ENCODE results near the gene LRRC73. TPM values are rescaled to one million over a fixed set of nuclear protein-coding genes. Genes with fewer than 3 reads are reported as not detected.
"Not testable (repeated sequence)": the region's sequence is repeated elsewhere in the genome, so short reads cannot be mapped to it uniquely, and the experiment has no call there.

The LRRC73 gene
- total RNA-seq, 1 donor from 2014 or later = 0.55 TPM

DNA sequence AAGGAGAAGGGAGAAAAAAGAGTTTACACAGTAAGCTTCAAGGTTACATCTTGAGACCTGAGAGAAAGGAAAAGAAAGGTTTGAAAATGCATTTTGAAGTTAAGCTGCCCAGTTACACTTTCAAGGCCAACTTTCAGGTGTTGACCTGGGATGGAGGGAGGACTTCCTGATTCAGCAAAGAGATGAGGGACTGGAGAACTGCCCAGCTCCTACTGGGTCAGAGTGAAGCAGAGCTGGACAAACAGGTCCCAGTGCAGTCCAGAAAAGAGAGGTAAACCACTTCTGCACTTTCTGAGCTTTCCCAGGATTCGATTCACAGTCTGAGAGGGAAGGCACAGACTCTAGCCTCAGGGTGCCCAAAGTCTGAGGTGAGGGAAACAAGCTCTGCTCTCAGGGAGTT, 38.7 kb downstream of the LRRC73 start:
- no peaks in the 10 kb centered on the region for H3K9me3 ChIP-seq
- H3K27me3 ChIP-seq = peaks cover 9% of the 10 kb centered on the region
- ATAC-seq (no peak), DNase-seq (no peak)
- no peak overlapping the region for H3K27ac ChIP-seq
- intact Hi-C loops (cut with DNase I) = no loop called here
- no peak overlapping the region for H3K4me3 ChIP-seq
- TF ChIP-seq, protein P1, sequence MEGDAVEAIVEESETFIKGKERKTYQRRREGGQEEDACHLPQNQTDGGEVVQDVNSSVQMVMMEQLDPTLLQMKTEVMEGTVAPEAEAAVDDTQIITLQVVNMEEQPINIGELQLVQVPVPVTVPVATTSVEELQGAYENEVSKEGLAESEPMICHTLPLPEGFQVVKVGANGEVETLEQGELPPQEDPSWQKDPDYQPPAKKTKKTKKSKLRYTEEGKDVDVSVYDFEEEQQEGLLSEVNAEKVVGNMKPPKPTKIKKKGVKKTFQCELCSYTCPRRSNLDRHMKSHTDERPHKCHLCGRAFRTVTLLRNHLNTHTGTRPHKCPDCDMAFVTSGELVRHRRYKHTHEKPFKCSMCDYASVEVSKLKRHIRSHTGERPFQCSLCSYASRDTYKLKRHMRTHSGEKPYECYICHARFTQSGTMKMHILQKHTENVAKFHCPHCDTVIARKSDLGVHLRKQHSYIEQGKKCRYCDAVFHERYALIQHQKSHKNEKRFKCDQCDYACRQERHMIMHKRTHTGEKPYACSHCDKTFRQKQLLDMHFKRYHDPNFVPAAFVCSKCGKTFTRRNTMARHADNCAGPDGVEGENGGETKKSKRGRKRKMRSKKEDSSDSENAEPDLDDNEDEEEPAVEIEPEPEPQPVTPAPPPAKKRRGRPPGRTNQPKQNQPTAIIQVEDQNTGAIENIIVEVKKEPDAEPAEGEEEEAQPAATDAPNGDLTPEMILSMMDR (IDR thresholded peaks at IDR 0.05) = no peak
- no peaks in the 10 kb centered on the region for H3K4me1 ChIP-seq
- H3K36me3 ChIP-seq = no peaks in the 10 kb centered on the region

DNA sequence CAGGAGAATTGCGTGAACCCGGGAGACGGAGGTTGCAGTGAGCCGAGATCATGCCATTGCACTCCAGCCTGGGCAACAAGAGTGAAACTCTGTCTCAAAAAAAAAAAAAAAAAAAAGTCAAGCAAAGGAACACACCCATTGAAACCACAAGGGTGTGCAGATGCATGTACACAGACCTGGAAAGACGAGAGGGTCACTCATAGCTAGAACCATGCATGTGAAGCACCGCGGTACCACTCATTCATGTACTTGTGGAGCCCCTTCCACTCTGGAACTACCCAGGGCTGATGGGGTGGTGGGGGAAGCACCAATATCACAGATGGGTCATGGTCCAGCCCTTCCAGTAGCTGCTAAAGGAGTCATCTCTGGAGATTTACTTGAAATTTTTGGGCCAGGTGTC, 40.2 kb downstream of the LRRC73 start:
- no peak for ATAC-seq
- TF ChIP-seq, protein P1 (IDR thresholded peaks at IDR 0.05) = no peak
- intact Hi-C loops (cut with DNase I) = no loop called here

DNA sequence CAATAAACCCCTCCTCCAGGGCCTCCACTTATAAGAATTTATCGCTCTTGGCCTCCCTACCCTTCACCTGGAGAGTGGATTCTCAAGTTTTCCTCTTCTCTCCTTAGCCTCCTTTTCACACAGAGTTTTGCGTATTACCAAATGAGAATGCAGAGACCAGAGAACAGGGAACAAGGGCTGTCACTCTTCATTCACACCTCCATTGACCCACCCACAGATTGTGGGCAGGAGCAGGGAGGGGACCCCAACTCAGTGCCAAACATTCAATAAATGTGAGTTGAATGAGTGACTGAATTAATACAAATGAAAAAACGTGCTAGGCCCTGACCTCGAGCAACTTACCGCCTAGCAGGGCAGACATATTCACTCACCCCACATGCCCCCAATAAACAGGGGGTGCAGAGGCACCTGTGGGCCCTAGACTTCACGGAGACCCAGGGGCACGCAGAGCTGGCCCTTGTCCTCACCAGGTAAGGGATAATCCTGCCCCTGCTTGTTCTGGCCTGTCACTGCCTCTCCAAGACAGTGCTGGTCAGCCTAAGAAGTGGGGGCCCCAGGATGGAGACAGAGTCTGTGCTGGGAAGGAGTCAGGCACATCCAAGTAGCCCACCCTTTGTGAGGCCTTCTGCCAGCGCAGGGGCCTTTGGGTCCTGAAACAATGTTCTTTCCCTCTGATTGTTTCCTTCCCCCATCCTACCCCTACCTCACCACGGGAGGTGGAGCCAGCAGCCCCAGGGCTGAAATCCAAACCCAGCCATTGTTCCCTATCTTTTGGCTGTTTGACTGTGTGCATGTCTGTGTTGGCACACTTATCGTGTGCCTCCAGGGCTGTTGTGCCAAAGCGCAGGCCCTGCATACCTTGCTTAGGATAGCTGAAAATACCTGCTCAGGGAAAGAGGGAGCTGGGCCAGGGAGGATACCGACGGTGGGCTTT, 41.1 kb downstream of the LRRC73 start:
- intact Hi-C loops (cut with DNase I) = no loop called here
- no peak for DNase-seq
- H3K27me3 ChIP-seq = peaks cover 14% of the 10 kb centered on the region
- no peak overlapping the region for H3K27ac ChIP-seq
- H3K4me3 ChIP-seq = no peak overlapping the region
- TF ChIP-seq, protein P1 (IDR thresholded peaks at IDR 0.05) = no peak
- no peak for ATAC-seq
- H3K36me3 ChIP-seq = no peaks in the 10 kb centered on the region
- no peaks in the 10 kb centered on the region for H3K9me3 ChIP-seq
- no peaks in the 10 kb centered on the region for H3K4me1 ChIP-seq

More for the DNA sequence above, 40.2 kb downstream of the LRRC73 start:
- Histone ChIP-seq H3K4me3 (no peak overlapping the region), H3K27me3 (peaks cover 14% of the 10 kb centered on the region), H3K27ac (no peak overlapping the region), H3K36me3 (no peaks in the 10 kb centered on the region), H3K9me3 (no peaks in the 10 kb centered on the region), H3K4me1 (no peaks in the 10 kb centered on the region)
- DNase-seq = no peak

DNA sequence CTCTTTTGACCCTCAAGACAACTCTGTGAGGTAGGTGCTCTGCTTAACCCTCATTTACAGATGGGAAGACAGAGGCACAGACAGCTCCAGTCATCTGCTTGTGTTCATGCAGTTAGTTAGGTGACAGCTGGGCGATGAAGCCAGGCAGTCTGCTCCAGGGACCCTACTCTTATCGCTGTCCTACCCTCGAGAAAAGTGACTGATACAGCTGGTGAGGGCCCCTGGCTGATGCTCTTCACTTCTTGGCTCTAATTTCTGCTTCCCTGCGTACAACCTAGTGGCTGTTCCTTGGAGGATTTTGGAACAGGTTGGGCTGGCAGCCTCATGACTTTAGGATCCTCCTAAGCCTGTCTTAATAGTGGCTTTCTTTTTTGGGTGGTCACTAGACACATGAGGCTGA, 41.9 kb downstream of the LRRC73 start:
- TF ChIP-seq, protein P1 (IDR thresholded peaks at IDR 0.05) = no peak
- no peaks in the 10 kb centered on the region for H3K4me1 ChIP-seq
- no peak overlapping the region for H3K27ac ChIP-seq
- H3K9me3 ChIP-seq = no peaks in the 10 kb centered on the region
- H3K27me3 ChIP-seq = peaks cover 21% of the 10 kb centered on the region
- no peak overlapping the region for H3K4me3 ChIP-seq
- no peak for ATAC-seq
- intact Hi-C loops (cut with DNase I) = no loop called here
- DNase-seq = no peak
- no peaks in the 10 kb centered on the region for H3K36me3 ChIP-seq

DNA sequence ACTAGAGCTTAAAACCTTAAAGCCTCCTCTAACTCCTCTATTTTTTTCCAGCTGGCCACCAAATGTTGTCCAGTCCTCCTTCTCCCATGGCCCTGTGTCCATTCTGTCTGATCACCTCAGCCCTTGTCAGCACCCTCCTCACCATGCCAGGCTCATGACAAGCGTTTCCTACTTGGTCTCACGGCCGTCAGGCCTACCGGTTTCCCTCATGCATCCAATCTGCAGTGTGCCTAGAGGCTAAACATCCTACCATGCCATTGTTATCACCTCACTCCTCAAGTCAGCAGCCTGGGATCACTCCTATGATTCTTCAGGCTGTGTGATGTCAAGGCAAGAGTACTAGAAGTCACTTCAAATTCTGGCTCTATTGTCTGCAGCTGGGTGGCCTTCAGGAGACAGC, 42.4 kb downstream of the LRRC73 start:
- ATAC-seq (no peak), DNase-seq (no peak)
- TF ChIP-seq, protein P1 (IDR thresholded peaks at IDR 0.05) = no peak
- no peak overlapping the region for H3K27ac ChIP-seq
- H3K27me3 ChIP-seq = peaks cover 25% of the 10 kb centered on the region
- H3K4me3 ChIP-seq = no peak overlapping the region
- no peaks in the 10 kb centered on the region for H3K9me3 ChIP-seq
- intact Hi-C loops (cut with DNase I) = no loop called here
- no peaks in the 10 kb centered on the region for H3K36me3 ChIP-seq
- no peaks in the 10 kb centered on the region for H3K4me1 ChIP-seq

DNA sequence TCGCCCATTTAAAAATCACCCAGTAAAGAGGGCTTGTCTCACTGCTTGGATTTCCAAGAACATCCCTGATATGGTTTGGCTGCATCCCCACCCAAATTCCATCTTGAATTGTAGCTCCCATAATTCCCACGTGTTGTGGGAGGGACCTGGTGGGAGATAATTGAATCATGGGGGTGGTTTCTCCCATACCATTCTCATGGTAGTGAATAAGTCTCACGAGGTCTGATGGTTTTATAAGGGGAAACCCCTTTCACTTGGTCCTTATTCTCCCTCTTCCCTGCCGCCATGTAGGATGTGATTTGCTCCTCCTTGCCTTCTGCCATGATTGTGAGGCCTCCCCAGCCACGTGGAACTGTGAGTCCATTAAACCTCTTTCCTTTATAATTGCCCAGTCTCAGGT, 42.9 kb downstream of the LRRC73 start:
- H3K4me1 ChIP-seq; H3K4me3 ChIP-seq; intact Hi-C loops (cut with DNase I); H3K36me3 ChIP-seq; H3K9me3 ChIP-seq; DNase-seq; ATAC-seq; H3K27ac ChIP-seq: not testable (repeated sequence)
- peaks cover 26% of the 10 kb centered on the region for H3K27me3 ChIP-seq
